ENCODE data around the gene ERVK3-1.

DNA sequence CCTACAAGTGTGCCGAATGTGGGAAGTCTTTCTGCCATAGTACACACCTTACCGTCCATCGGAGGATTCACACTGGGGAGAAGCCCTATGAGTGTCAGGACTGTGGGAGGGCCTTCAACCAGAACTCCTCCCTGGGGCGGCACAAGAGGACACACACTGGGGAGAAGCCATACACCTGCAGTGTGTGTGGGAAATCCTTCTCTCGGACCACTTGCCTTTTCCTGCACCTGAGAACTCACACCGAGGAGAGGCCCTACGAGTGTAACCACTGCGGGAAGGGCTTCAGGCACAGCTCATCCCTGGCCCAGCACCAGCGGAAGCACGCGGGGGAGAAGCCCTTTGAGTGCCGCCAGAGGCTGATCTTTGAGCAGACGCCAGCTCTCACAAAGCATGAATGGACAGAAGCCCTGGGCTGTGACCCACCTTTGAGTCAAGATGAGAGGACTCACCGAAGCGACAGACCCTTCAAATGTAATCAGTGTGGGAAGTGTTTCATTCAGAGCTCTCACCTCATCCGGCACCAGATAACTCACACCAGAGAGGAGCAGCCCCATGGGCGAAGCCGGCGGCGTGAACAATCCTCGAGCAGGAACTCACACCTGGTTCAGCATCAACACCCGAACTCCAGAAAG lies 10.3 kb upstream of the ERVK3-1 start:
- TF ChIP-seq, protein P1, sequence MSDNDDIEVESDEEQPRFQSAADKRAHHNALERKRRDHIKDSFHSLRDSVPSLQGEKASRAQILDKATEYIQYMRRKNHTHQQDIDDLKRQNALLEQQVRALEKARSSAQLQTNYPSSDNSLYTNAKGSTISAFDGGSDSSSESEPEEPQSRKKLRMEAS (IDR thresholded peaks at IDR 0.05): no peak
- TF ChIP-seq ZFP36 (IDR thresholded peaks at IDR 0.05; ENCODE audit: borderline replicate concordance, partially characterized antibody) (no peak), CTCF (IDR thresholded peaks at IDR 0.05) (no peak), NFE2L2 (conservative IDR thresholded peaks at IDR 0.05; ENCODE audit: low read length) (no peak), MAFK (IDR thresholded peaks at IDR 0.05; ENCODE audit: partially characterized antibody) (no peak), NR3C1 (IDR thresholded peaks at IDR 0.05) (no peak), JUNB (IDR thresholded peaks at IDR 0.05) (no peak)
